K562 (cell line): ENCODE data around the gene ATP7B. TPM values are rescaled to one million over a fixed set of nuclear protein-coding genes. Genes with fewer than 3 reads are reported as not detected.
A peak's percentile ranks its signal among the peaks of the same experiment; 100 is the strongest.

Experiments used
- ATAC-seq: fragments of 200-7000 bp; cut with Tn5 transposase; 3 replicates; pipeline ENCODE4 v1.9.1; 2020; ENCODE audit warnings: moderate library complexity
- BruUV-seq: library from RNA; stranded (reverse); fragments of 400-500 nt; replicated peaks from 2 replicates; lab custom pipeline; 2021; lab: Mats Ljungman, UMichigan
- CTCF ChIA-PET: fragments of 300-600 bp; formaldehyde crosslinking; extraction: SDS; loops from one replicate; lab custom pipeline; 2021; ENCODE audit warnings: low intra/inter-chr PET ratio; lab: Yijun Ruan, JAX
- POLR2A ChIA-PET: fragments of 300-600, 350-650 bp; sonication (Branson Sonifier 250); formaldehyde crosslinking; extraction: SDS; loops from one replicate; lab custom pipeline; 2021; ENCODE audit warnings: antibody characterized with exemption, inconsistent platforms; lab: Yijun Ruan, JAX
- DNase-seq, 4 experiments: peaks; one replicate each; pipeline versions ENCODE4 v3.0.0 to v3.0.0-alpha.2; 2011 to 2018; ENCODE audit warnings: low spot score in 3 of 4, mixed read lengths in 3 of 4; ENCODE audit errors: extremely low read depth in 1 of 4
- FAIRE-seq: peaks from 2 replicates; lab custom pipeline; 2011; peaks lifted over from hg19 to GRCh38; lab: Jason Lieb, UNC
- H2AFZ ChIP-seq: 2 replicates; pipeline ENCODE4 v1.6.0; 2011; ENCODE audit warnings: low read depth, low read length, control low read depth, inconsistent platforms
- H3K27ac ChIP-seq: fragments of 200-600 bp; 3 replicates; pipeline ENCODE4 v1.8.0; 2011; ENCODE audit warnings: low read depth, mild to moderate bottlenecking, control low read depth, inconsistent platforms, low read length, moderate library complexity, mixed read lengths; ENCODE audit errors: extremely low read depth
- H3K27me3 ChIP-seq, 2 experiments: fragments of 300-600 bp in 1 of 2; 2 replicates in 1 of 2; 3 replicates in 1 of 2; pipeline versions ENCODE4 v1.6.0 to v1.8.0; 2011; ENCODE audit warnings: inconsistent platforms in 2 of 2, low read length in 2 of 2, mild to moderate bottlenecking in 1 of 2, mixed read lengths in 1 of 2, moderate library complexity in 1 of 2; ENCODE audit not compliant: control insufficient read depth in 2 of 2, insufficient read depth in 2 of 2
- H3K36me3 ChIP-seq: fragments of 300-600 bp; 3 replicates; pipeline ENCODE4 v1.8.0; 2011; ENCODE audit warnings: mild to moderate bottlenecking, low read length, inconsistent platforms; ENCODE audit not compliant: control insufficient read depth, insufficient read depth
- H3K4me1 ChIP-seq, 2 experiments: fragments of 200-600 bp in 1 of 2; replicated peaks in 1 of 2; 2 replicates in 1 of 2; 3 replicates in 1 of 2; pipeline versions ENCODE4 v1.5.1 to v1.8.0; 2011; ENCODE audit warnings: inconsistent platforms in 2 of 2, low read length in 2 of 2, mild to moderate bottlenecking in 1 of 2, mixed read lengths in 1 of 2, moderate library complexity in 1 of 2; ENCODE audit not compliant: control insufficient read depth in 2 of 2, insufficient read depth in 2 of 2
- H3K4me2 ChIP-seq: 2 replicates; pipeline ENCODE4 v1.6.1; 2011; ENCODE audit warnings: low read length, control low read depth, inconsistent platforms, mixed read lengths; ENCODE audit not compliant: insufficient read depth
- H3K4me3 ChIP-seq: fragments of 200-600 bp; sonication (generic), shearing (Covaris generic); 2 replicates; pipeline ENCODE4 v1.5.1; 2016; ENCODE audit warnings: control low read depth, inconsistent platforms
- H3K79me2 ChIP-seq: fragments of 200-600 bp; 3 replicates; pipeline ENCODE4 v1.8.0; 2011; ENCODE audit warnings: low read length, inconsistent platforms; ENCODE audit not compliant: control insufficient read depth, insufficient read depth
- H3K9ac ChIP-seq, 2 experiments: 2 replicates each; pipeline versions ENCODE4 v1.6.0 to v1.6.1; 2011; ENCODE audit warnings: low read depth in 2 of 2, low read length in 2 of 2, control low read depth in 1 of 2, inconsistent platforms in 1 of 2, mild to moderate bottlenecking in 1 of 2, mixed read lengths in 1 of 2; ENCODE audit not compliant: insufficient read depth in 1 of 2
- H3K9me1 ChIP-seq: one replicate; pipeline ENCODE4 v1.6.0; 2011; ENCODE audit warnings: inconsistent platforms, mild to moderate bottlenecking, low read length, moderate library complexity; ENCODE audit not compliant: control insufficient read depth, insufficient read depth
- H3K9me3 ChIP-seq: replicated peaks from 2 replicates; pipeline ENCODE4 v1.5.1; 2011; ENCODE audit warnings: low read depth, low read length, inconsistent platforms; ENCODE audit not compliant: control insufficient read depth, insufficient read depth
- H4K20me1 ChIP-seq: replicated peaks from 2 replicates; pipeline ENCODE4 v1.6.1; 2011; ENCODE audit warnings: low read length, inconsistent platforms, mixed read lengths; ENCODE audit not compliant: control insufficient read depth, insufficient read depth
- ATF1 ChIP-seq, 2 experiments: fragments of 450-650 bp in 1 of 2; IDR thresholded peaks; 2 replicates each; pipeline ENCODE4 v1.6.1; 2016; ENCODE audit warnings: missing compliant biosample characterization in 1 of 2, missing genetic modification characterization in 1 of 2
- CEBPG ChIP-seq, 3 experiments: fragments of 200-800 bp in 1 of 3; sonication (Bioruptor generic) in 1 of 3; sonication (generic) in 1 of 3; formaldehyde crosslinking in 1 of 3; IDR thresholded peaks in 2 of 3; conservative IDR thresholded peaks in 1 of 3; 2 replicates each; pipeline versions ENCODE4 v1.6.1 to v1.8.0; 2016 to 2022; ENCODE audit warnings: missing compliant biosample characterization in 2 of 3, missing genetic modification characterization in 2 of 3, mild to moderate bottlenecking in 1 of 3, missing genetic modification reagents in 1 of 3
- FOXM1 ChIP-seq, 2 experiments: fragments of 450-650 bp in 1 of 2; sonication (generic) in 1 of 2; formaldehyde crosslinking in 1 of 2; IDR thresholded peaks; 2 replicates each; pipeline versions ENCODE4 v1.6.1 to v1.9.0; 2017 to 2022; ENCODE audit warnings: low read depth in 2 of 2, mild to moderate bottlenecking in 2 of 2, missing genetic modification reagents in 1 of 2, moderate library complexity in 1 of 2
- KLF1 ChIP-seq: fragments of 450-650 bp; IDR thresholded peaks from 2 replicates; pipeline ENCODE4 v1.6.1; 2016; ENCODE audit warnings: missing genetic modification characterization, missing compliant biosample characterization
- L3MBTL2 ChIP-seq: fragments of 450-650 bp; IDR thresholded peaks from 2 replicates; pipeline ENCODE4 v1.6.1; 2016; ENCODE audit warnings: mild to moderate bottlenecking, moderate library complexity
- MAX ChIP-seq: sonication (generic); formaldehyde crosslinking; IDR thresholded peaks from 2 replicates; pipeline ENCODE4 v1.9.0; 2022; ENCODE audit warnings: mild to moderate bottlenecking, missing genetic modification reagents
- MYC ChIP-seq, 2 experiments: fragments of 250-450 bp in 1 of 2; sonication (Bioruptor Pico) in 1 of 2; IDR thresholded peaks; 2 replicates each; pipeline versions ENCODE4 v1.5.1 to v1.6.1; 2012 to 2021; ENCODE audit warnings: low read depth in 2 of 2, borderline replicate concordance in 1 of 2, improper control_type of control experiment in 1 of 2, low read length in 1 of 2, mild to moderate bottlenecking in 1 of 2, moderate library complexity in 1 of 2
- SMAD4 ChIP-seq: fragments of 250-450 bp; sonication (Bioruptor Pico); conservative IDR thresholded peaks from 2 replicates; pipeline ENCODE4 v1.8.0; 2021; ENCODE audit warnings: inconsistent platforms, mild to moderate bottlenecking, moderate library complexity
- TEAD4 ChIP-seq, 2 experiments: sonication (generic) in 1 of 2; formaldehyde crosslinking in 1 of 2; IDR thresholded peaks; 2 replicates each; pipeline versions ENCODE4 v1.6.1 to v1.8.0; 2012 to 2022; ENCODE audit warnings: borderline replicate concordance in 1 of 2, inconsistent platforms in 1 of 2, low read length in 1 of 2, mild to moderate bottlenecking in 1 of 2, missing genetic modification reagents in 1 of 2
- ZNF184 ChIP-seq: sonication (generic); formaldehyde crosslinking; IDR thresholded peaks from 2 replicates; pipeline ENCODE4 v1.5.0; 2020; ENCODE audit warnings: missing genetic modification reagents
- ZNF24 ChIP-seq: fragments of 450-650 bp; IDR thresholded peaks from 2 replicates; pipeline ENCODE4 v1.6.1; 2016
- WGBS: fragments of 100-300 bp; shearing (Covaris generic); methylation state at CpG from one replicate; pipeline ENCODE4 v1.1.6; 2016; ENCODE audit warnings: low coverage, mixed read lengths; ENCODE audit not compliant: insufficient coverage; ENCODE audit errors: missing lambda C conversion rate; 5-methylcytosine and 5-hydroxymethylcytosine counted together
- in situ Hi-C: fragments of 300-500 bp; cut with MboI; formaldehyde crosslinking; loops from 4 replicates; pipeline ENCODE4 v1.15.0; 2018; ENCODE audit warnings: inconsistent platforms, mixed read lengths
- intact Hi-C: fragments of 100-400 bp; cut with micrococcal nuclease; formaldehyde crosslinking; loops from 2 replicates; pipeline ENCODE4 v1.14.2; 2022
- polyA plus RNA-seq, 8 experiments: library from polyadenylated mRNA; depleted of rRNA in 4 of 8; stranded (reverse) in 5 of 8; unstranded in 3 of 8; fragments of >200 nt; fragmentation: Nextera tagmentation in 2 of 8; fragmentation: Illumina TruSeq in 1 of 8; extraction: Ambion mirVana in 2 of 8; extraction: Trizol in 1 of 8; gene quantifications; 2 replicates each; pipeline versions ENCODE4 v1.2.1 to v1.2.3, GENCODE V29; 2011 to 2014; ENCODE audit warnings: inconsistent platforms in 1 of 8, missing spikeins in 1 of 8
- total RNA-seq, 7 experiments: library from RNA; depleted of rRNA in 6 of 7; stranded (reverse); fragments of >200 nt in 6 of 7; fragmentation: Illumina TruSeq in 2 of 7; extraction: Trizol in 2 of 7; gene quantifications; 2 replicates each; pipeline versions ENCODE4 v1.2.1 to v1.2.3, GENCODE V29; 2011 to 2021; ENCODE audit warnings: low replicate concordance in 1 of 7
- TF ChIP-seq, protein P1 (sequence below): fragments of 450-650 bp; IDR thresholded peaks from one replicate; pipeline ENCODE4 v1.6.1; 2018; ENCODE audit warnings: mild to moderate bottlenecking, moderate library complexity; ENCODE audit not compliant: partially characterized antibody
- TF ChIP-seq, protein P2 (sequence below): fragments of 250-450 bp; sonication (Bioruptor Pico); IDR thresholded peaks from 2 replicates; pipeline ENCODE4 v1.5.0; 2021; ENCODE audit warnings: mild to moderate bottlenecking, borderline replicate concordance

The ATP7B gene
- total and polyA plus RNA-seq, 9 of the 15 experiments (the other 6 are each of a cell fraction or from before 2014, with no cell fraction given) = 1.1 to 20.4 (median 8.5) TPM

DNA sequence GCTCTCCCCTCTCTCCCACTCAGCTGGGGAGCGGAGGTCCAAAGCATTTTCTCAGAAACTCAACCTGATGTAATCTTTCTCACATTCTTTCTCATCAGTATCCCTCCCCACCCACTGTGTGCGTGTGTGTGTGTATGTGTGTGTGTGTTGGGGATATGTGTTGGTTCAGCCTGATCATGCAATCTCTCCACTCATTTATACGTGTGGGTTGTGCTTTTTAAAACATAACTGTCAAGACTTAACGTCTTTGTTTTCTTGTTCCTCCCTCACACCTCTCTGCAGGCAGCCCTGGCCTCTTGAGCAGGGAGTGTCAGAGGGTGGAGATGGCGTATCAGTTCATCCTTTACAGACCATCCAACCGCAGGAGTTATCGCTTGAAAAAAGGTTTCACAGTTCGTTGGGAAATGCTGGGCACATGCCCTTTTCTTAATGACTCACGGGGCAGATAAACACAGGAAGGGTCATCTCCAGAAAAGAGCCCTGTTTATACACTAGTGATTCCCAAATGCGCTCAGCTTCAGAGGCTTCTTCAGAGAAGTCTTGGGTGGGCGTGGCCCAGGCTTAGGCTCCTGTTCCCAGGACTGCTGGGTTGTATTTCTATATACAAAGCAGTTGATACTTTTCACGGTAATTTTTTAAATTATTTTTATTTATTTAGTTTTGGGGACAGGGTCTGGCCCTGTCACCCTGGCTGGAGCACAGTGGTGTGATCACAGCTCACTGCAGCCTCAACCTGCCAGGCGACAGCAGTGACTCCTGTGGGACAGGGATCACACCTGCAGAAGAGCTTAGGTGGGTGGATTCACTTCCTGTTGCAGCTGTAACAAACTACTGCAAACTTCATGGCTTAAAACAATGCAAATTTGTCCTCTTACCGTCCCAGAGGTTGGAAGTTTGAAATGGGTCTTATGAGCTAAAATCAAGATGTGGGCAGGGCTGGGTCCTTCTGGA lies 89.2 kb downstream of the ATP7B start:
- Histone ChIP-seq H3K9me3 (no peaks in the 10 kb centered on the region; the same call in 1 of the 2 replicates), H3K9me1 (peaks cover 3% of the 10 kb centered on the region), H3K9ac (peak overlapping the region; percentile 58 to 61; a peak in 3 of 4 replicates), H3K36me3 (peaks cover 5% of the 10 kb centered on the region; the same call in 1 of the 3 replicates), H3K4me2 (peak overlapping the region; percentile 68), H3K27ac (peak overlapping the region; percentile 70), H3K79me2 (no peaks in the 10 kb centered on the region), H3K4me1 (peaks cover 58 to 63% of the 10 kb centered on the region in 2 experiments), H3K27me3 (no peaks in the 10 kb centered on the region), H2AFZ (peak overlapping the region; percentile 26), H4K20me1 (no peaks in the 10 kb centered on the region), H3K4me3 (no peak overlapping the region)
- under 1% methylated on average over 14 of the region's 14 CpGs for WGBS
- ChIA-PET CTCF (interaction anchor here (0.6 kb wide), 1 partner anchor 76 kb away, joined by 3 read pairs; no protein-coding TSS in a partner anchor), POLR2A (interaction anchor here (0.8 to 1.0 kb wide), 3 partner anchors 9 to 40 kb away, joined by 3 to 7 read pairs (median 3); no protein-coding TSS in a partner anchor)
- DNase-seq = peak; percentile 66 to 89 (median 69)
- intact Hi-C loops (loop anchor here (1.0 kb wide), 1 partner anchor 26 kb away; no protein-coding TSS in a partner anchor), in situ Hi-C loops (no loop called here)
- FAIRE-seq = peak; percentile 100
- BruUV-seq = no TSS peak
- ATAC-seq = peak; percentile 86
- TF ChIP-seq ATF1 (CRISPR knock-in tag; IDR thresholded peaks at IDR 0.05) (no peak), ATF1 (tag; IDR thresholded peaks at IDR 0.05) (peak; percentile 70), ZNF24 (peak; percentile 58; the same call in 1 of the 2 replicates), MYC (IDR thresholded peaks at IDR 0.05; ENCODE audit: low read depth, low read length) (peak; percentile 63), MYC (CRISPR knock-in tag; IDR thresholded peaks at IDR 0.05; ENCODE audit: borderline replicate concordance, low read depth) (no peak), MAX (CRISPR knock-in tag) (0 out of 2 replicates have a peak, but pooled peaks have one; percentile 30), KLF1 (tag) (no peak), SMAD4 (CRISPR knock-in tag) (peak; percentile 68; the same call in 1 of the 2 replicates), CEBPG (CRISPR knock-in tag; IDR thresholded peaks at IDR 0.05) (no peak; the same call in 1 of the 2 replicates), CEBPG (tag; conservative IDR thresholded peaks at IDR 0.05 in 1 of 2, IDR thresholded peaks at IDR 0.05 in 1 of 2) (peak; percentile 7 to 78; a peak in 1 of 4 replicates), L3MBTL2 (peak; percentile 94), FOXM1 (IDR thresholded peaks at IDR 0.05; ENCODE audit: low read depth) (peak; percentile 89), FOXM1 (CRISPR knock-in tag; IDR thresholded peaks at IDR 0.05; ENCODE audit: low read depth) (no peak), ZNF184 (no peak), TEAD4 (IDR thresholded peaks at IDR 0.05; ENCODE audit: low read length) (peak; percentile 91), TEAD4 (CRISPR knock-in tag; IDR thresholded peaks at IDR 0.05; ENCODE audit: borderline replicate concordance) (no peak)
- TF ChIP-seq, protein P1, sequence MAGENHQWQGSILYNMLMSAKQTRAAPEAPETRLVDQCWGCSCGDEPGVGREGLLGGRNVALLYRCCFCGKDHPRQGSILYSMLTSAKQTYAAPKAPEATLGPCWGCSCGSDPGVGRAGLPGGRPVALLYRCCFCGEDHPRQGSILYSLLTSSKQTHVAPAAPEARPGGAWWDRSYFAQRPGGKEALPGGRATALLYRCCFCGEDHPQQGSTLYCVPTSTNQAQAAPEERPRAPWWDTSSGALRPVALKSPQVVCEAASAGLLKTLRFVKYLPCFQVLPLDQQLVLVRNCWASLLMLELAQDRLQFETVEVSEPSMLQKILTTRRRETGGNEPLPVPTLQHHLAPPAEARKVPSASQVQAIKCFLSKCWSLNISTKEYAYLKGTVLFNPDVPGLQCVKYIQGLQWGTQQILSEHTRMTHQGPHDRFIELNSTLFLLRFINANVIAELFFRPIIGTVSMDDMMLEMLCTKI = no peak
- TF ChIP-seq, protein P2, sequence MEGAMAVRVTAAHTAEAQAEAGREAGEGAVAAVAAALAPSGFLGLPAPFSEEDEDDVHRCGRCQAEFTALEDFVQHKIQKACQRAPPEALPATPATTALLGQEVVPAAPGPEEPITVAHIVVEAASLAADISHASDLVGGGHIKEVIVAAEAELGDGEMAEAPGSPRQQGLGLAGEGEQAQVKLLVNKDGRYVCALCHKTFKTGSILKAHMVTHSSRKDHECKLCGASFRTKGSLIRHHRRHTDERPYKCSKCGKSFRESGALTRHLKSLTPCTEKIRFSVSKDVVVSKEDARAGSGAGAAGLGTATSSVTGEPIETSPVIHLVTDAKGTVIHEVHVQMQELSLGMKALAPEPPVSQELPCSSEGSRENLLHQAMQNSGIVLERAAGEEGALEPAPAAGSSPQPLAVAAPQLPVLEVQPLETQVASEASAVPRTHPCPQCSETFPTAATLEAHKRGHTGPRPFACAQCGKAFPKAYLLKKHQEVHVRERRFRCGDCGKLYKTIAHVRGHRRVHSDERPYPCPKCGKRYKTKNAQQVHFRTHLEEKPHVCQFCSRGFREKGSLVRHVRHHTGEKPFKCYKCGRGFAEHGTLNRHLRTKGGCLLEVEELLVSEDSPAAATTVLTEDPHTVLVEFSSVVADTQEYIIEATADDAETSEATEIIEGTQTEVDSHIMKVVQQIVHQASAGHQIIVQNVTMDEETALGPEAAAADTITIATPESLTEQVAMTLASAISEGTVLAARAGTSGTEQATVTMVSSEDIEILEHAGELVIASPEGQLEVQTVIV (CRISPR knock-in tag) = no peak
